Right lobe of liver (tissue), 4 donors: ENCODE results near the gene PPP2R5C.

Source experiments
- POLR2A ChIP-seq: fragments of 450-650 bp; IDR thresholded peaks from one replicate; pipeline ENCODE4 v1.6.1; 2017; ENCODE audit warnings: antibody characterized with exemption, mild to moderate bottlenecking
- TF ChIP-seq, protein P1 (sequence below), 4 donors: fragments of 200-600 bp in 3 of 4; fragments of 450-650 bp in 1 of 4; IDR thresholded peaks; one replicate each; pipeline versions ENCODE4 v1.5.1 to v1.8.0; 2016 to 2022; ENCODE audit warnings: antibody characterized with exemption in 4 of 4, mild to moderate bottlenecking in 2 of 4
- donor health status: DM: no; HTN: no; CAD: no.
- donor health status: DM: no; HTN: no; CAD: no.
- donor health status: DM: no; HTN: yes; CAD: no.

DNA sequence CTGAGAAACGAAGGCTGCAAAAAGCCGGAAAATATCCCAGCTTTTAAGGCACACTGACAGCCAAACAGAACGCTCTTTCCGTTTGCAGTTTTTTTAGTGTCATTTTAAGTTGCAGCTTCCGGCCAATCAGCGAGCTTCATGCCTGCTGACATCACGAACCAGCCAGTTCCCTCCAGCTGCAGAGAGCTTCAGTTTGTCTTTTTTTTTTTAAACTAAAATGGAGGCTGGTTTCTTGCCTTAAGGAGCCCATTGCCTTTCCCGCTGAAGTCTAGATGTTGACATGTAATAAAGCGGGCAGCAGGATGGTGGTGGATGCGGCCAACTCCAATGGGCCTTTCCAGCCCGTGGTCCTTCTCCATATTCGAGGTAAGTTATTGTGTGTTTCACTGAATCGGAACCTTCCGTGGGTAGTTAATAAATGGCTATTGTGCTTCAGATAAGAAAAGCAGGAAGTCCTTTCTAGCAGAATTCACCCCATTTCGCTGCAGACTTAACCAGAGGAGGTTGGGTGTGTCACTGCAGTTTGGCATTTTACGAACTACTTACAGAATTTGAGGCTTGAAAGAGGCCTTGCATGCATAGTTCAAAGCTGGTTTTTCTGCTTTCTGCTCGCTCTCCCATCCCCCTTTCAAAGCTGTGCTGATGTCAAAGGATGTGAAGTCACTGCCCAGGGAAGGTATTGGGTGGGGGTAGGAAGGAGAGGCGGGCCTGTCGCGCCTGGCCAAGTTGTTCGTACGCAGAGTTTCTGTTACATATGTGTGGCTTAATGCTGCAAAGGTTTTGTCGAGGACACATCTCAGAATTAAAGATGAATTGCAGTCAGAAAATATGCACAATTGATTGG is 48.4 kb downstream of the PPP2R5C start:
- TF ChIP-seq, protein P1, sequence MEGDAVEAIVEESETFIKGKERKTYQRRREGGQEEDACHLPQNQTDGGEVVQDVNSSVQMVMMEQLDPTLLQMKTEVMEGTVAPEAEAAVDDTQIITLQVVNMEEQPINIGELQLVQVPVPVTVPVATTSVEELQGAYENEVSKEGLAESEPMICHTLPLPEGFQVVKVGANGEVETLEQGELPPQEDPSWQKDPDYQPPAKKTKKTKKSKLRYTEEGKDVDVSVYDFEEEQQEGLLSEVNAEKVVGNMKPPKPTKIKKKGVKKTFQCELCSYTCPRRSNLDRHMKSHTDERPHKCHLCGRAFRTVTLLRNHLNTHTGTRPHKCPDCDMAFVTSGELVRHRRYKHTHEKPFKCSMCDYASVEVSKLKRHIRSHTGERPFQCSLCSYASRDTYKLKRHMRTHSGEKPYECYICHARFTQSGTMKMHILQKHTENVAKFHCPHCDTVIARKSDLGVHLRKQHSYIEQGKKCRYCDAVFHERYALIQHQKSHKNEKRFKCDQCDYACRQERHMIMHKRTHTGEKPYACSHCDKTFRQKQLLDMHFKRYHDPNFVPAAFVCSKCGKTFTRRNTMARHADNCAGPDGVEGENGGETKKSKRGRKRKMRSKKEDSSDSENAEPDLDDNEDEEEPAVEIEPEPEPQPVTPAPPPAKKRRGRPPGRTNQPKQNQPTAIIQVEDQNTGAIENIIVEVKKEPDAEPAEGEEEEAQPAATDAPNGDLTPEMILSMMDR (IDR thresholded peaks at IDR 0.05), result no peak
- TF ChIP-seq POLR2A, result peak; percentile 83
